ENCODE results near the gene IRF2. TPM values are rescaled to one million over a fixed set of nuclear protein-coding genes. Genes with fewer than 3 reads are reported as not detected.

Gene IRF2
- polyA plus RNA-seq, 1 donor from 2014 or later, result 1.4 TPM

GRCh38 chr4:184383497-184384055 lies 90.8 kb downstream of the IRF2 start:
- TF ChIP-seq RAD21 (conservative IDR thresholded peaks at IDR 0.05), result no peak
- TF ChIP-seq EZH2 (IDR thresholded peaks at IDR 0.05; ENCODE audit: borderline replicate concordance, insufficient read depth, low read length, poor library complexity, severe bottlenecking), result no peak
- no peak for TF ChIP-seq TAF1 (IDR thresholded peaks at IDR 0.05; ENCODE audit: low read depth)
- TF ChIP-seq REST (IDR thresholded peaks at IDR 0.05; ENCODE audit: borderline replicate concordance), result no peak
- TF ChIP-seq MXI1 (conservative IDR thresholded peaks at IDR 0.05; ENCODE audit: poor library complexity, severe bottlenecking), result no peak
- TF ChIP-seq, protein P1, sequence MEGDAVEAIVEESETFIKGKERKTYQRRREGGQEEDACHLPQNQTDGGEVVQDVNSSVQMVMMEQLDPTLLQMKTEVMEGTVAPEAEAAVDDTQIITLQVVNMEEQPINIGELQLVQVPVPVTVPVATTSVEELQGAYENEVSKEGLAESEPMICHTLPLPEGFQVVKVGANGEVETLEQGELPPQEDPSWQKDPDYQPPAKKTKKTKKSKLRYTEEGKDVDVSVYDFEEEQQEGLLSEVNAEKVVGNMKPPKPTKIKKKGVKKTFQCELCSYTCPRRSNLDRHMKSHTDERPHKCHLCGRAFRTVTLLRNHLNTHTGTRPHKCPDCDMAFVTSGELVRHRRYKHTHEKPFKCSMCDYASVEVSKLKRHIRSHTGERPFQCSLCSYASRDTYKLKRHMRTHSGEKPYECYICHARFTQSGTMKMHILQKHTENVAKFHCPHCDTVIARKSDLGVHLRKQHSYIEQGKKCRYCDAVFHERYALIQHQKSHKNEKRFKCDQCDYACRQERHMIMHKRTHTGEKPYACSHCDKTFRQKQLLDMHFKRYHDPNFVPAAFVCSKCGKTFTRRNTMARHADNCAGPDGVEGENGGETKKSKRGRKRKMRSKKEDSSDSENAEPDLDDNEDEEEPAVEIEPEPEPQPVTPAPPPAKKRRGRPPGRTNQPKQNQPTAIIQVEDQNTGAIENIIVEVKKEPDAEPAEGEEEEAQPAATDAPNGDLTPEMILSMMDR (IDR thresholded peaks at IDR 0.05; ENCODE audit: poor library complexity, severe bottlenecking), result no peak
- no peak for TF ChIP-seq SMC3 (conservative IDR thresholded peaks at IDR 0.05; ENCODE audit: poor library complexity)
- TF ChIP-seq EP300 (conservative IDR thresholded peaks at IDR 0.05; ENCODE audit: poor library complexity, severe bottlenecking), result no peak
- no peak for TF ChIP-seq POLR2AphosphoS5 (IDR thresholded peaks at IDR 0.05)
- Histone ChIP-seq H3K4me3 (ENCODE audit: low read length) (no peak overlapping the region), H3F3A (ENCODE audit: insufficient read depth, low read length, poor library complexity, severe bottlenecking) (no peaks in the 10 kb centered on the region), H4K20me1 (ENCODE audit: insufficient read depth) (no peaks in the 10 kb centered on the region), H3K4me2 (ENCODE audit: low read length) (no peak overlapping the region), H2AFZ (ENCODE audit: low read depth, low read length) (no peak overlapping the region), H3K9ac (ENCODE audit: low read length) (no peak overlapping the region), H3K79me2 (replicated peaks; ENCODE audit: insufficient read depth, low read length) (no peaks in the 10 kb centered on the region), H3K9me2 (ENCODE audit: insufficient read depth, low read length) (no peaks in the 10 kb centered on the region), H3K27me3 (ENCODE audit: insufficient read depth, low read depth, low read length) (no peaks in the 10 kb centered on the region), H3K9me3 (ENCODE audit: low read length) (no peaks in the 10 kb centered on the region), H3K36me3 (ENCODE audit: insufficient read depth, low read length) (no peaks in the 10 kb centered on the region), H3K27ac (ENCODE audit: low read length) (no peak overlapping the region)

- no peaks in the 10 kb centered on the region for H3K36me3 ChIP-seq (ENCODE audit: insufficient read depth, low read length)
- H3K9me2 ChIP-seq (ENCODE audit: insufficient read depth, low read length), result no peaks in the 10 kb centered on the region
- no peaks in the 10 kb centered on the region for H3F3A ChIP-seq (ENCODE audit: insufficient read depth, low read length, poor library complexity, severe bottlenecking)
- H3K4me2 ChIP-seq (ENCODE audit: low read length), result no peak overlapping the region
- H3K9me3 ChIP-seq (ENCODE audit: low read length), result no peaks in the 10 kb centered on the region
- no peak overlapping the region for H3K4me3 ChIP-seq (ENCODE audit: low read length)
- H2AFZ ChIP-seq (ENCODE audit: low read depth, low read length), result no peak overlapping the region
- H3K9ac ChIP-seq (ENCODE audit: low read length), result no peak overlapping the region
- TF ChIP-seq, protein P1 (IDR thresholded peaks at IDR 0.05; ENCODE audit: poor library complexity, severe bottlenecking), result no peak
- no peak for TF ChIP-seq EP300 (conservative IDR thresholded peaks at IDR 0.05; ENCODE audit: poor library complexity, severe bottlenecking)
- TF ChIP-seq REST (IDR thresholded peaks at IDR 0.05; ENCODE audit: borderline replicate concordance), result no peak
- no peak for TF ChIP-seq TAF1 (IDR thresholded peaks at IDR 0.05; ENCODE audit: low read depth)
- TF ChIP-seq EZH2 (IDR thresholded peaks at IDR 0.05; ENCODE audit: borderline replicate concordance, insufficient read depth, low read length, poor library complexity, severe bottlenecking), result no peak
- no peak for TF ChIP-seq RAD21 (conservative IDR thresholded peaks at IDR 0.05)
- no peaks in the 10 kb centered on the region for H4K20me1 ChIP-seq (ENCODE audit: insufficient read depth)
- H3K79me2 ChIP-seq (replicated peaks; ENCODE audit: insufficient read depth, low read length), result no peaks in the 10 kb centered on the region
- H3K27ac ChIP-seq (ENCODE audit: low read length), result no peak overlapping the region
- no peaks in the 10 kb centered on the region for H3K27me3 ChIP-seq (ENCODE audit: insufficient read depth, low read depth, low read length)
Measured at GRCh38 chr4:184382189-184382846, 92.0 kb downstream of the IRF2 start.
